ENCODE results near the gene KRT86.

KRT86 gene

DNA sequence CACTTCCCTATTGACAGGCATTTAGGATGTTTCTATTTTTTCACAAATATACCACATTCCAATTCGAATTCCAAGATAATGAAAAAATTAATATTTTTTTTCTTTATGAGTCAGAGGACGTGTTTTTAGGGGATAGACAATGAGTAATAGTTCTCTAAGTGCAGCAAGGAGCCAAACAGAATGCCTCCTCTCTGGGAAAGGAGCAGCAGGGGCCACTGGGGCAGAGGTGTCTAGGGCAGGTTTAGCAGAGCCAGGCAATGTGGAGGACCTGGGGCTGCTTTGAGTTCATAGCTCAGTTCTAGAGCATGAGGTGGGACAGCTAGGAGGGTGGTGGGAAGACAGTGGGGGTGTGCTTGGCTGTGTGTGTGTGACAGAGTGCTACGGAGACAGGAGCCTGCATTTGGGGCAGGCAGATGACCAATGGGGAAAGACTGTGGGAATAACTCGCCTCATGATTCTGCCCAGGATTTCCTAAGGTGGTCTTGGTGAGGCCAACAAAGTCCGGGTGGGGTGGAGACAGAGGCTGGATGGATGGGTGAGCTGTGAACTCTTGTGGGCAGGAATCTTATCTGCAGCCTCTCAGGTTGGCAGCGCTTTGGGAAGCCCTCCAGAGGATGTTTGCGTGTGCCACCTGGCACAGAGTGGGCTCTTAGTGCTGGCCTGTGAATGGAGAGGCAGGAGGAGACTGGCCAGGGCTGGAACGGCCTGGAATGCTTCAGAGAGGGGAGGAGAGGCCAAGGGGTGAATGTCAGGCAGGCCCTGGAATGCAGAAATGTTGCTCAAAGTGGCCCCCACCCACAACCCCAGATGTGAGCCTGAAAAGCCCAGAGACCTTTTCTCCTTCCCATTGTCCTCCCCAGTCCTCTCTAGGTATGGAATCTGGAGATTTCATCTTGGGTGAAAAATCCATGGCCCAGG is 43.8 kb upstream of the KRT86 start:
- DNase-seq (ENCODE audit: low read depth): peak; percentile 86
- TF ChIP-seq, protein P1, sequence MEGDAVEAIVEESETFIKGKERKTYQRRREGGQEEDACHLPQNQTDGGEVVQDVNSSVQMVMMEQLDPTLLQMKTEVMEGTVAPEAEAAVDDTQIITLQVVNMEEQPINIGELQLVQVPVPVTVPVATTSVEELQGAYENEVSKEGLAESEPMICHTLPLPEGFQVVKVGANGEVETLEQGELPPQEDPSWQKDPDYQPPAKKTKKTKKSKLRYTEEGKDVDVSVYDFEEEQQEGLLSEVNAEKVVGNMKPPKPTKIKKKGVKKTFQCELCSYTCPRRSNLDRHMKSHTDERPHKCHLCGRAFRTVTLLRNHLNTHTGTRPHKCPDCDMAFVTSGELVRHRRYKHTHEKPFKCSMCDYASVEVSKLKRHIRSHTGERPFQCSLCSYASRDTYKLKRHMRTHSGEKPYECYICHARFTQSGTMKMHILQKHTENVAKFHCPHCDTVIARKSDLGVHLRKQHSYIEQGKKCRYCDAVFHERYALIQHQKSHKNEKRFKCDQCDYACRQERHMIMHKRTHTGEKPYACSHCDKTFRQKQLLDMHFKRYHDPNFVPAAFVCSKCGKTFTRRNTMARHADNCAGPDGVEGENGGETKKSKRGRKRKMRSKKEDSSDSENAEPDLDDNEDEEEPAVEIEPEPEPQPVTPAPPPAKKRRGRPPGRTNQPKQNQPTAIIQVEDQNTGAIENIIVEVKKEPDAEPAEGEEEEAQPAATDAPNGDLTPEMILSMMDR (conservative IDR thresholded peaks at IDR 0.05; ENCODE audit: low read length): no peak
- H3K4me3 ChIP-seq (ENCODE audit: low read length): peak overlapping the region; percentile 24

DNA sequence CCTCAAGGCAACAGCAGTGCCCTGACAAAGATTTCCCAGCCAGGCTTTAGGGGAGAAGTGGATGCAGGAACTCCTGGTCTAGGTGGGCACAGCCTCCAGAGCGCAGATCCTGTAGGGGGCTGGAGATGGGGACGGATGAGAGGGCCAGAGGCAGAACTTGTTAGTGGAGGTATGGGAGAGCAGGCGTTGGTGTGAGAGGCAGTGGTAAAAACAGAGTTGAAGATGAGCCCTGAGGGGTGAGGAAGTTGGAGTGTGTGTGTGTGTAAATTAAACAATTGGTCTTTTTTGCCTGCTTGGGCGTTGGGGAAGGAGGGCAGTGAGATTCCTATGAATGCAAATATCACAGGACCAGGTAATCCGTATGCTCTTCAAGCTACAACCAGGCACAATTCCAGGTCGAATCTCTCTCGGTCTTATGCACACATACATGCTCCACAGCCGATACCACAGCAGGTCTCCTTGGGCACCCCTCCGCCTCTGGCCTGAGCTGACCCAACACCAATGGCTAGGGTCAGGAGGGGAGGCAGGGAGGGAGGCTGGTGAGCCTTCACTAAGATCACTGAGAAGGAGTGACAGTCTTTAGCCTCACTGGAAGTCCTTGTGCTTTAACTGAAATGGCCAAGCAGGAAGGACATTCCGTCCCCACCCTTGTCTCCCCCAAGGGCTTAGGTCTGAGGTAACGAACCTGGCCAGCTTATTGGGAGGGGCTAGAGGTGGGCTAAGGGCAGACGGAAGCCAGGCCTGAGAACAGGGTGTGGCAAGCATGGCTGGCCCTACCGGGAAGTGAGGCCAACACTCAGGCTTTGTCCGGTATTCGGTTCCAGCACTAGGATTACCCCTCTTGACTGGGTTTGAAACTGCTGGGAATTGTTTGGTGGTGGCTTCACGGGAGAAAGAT is 42.9 kb upstream of the KRT86 start:
- no peak overlapping the region for H3K4me3 ChIP-seq (ENCODE audit: low read length)
- TF ChIP-seq, protein P1 (conservative IDR thresholded peaks at IDR 0.05; ENCODE audit: low read length): no peak
- no peak for DNase-seq (ENCODE audit: low read depth)

DNA sequence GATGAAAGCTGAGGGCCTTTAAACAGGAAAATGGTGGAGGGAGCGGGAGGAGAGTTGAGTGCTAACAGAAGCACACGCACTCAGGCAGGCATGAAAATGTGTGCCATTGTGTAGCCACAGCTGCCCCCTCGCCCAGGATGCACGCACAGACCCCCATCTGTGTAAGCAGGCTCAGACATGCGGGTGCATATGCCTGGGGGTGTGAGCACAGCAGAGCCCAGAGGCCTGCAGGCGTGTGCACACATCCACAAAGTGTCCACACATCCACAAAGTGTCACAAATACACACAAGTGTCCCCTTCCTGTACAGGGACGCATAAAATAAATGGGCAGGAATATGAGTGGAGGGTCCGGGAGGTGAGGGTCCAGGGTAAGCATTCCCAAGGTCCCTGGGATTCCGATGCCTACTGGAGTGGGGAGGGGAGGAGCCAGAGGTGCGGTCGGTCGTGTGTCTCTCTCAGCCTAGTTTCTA is 42.2 kb upstream of the KRT86 start:
- TF ChIP-seq, protein P1 (conservative IDR thresholded peaks at IDR 0.05; ENCODE audit: low read length): no peak
- no peak for DNase-seq (ENCODE audit: low read depth)
- peak overlapping the region; percentile 46 for H3K4me3 ChIP-seq (ENCODE audit: low read length)

DNA sequence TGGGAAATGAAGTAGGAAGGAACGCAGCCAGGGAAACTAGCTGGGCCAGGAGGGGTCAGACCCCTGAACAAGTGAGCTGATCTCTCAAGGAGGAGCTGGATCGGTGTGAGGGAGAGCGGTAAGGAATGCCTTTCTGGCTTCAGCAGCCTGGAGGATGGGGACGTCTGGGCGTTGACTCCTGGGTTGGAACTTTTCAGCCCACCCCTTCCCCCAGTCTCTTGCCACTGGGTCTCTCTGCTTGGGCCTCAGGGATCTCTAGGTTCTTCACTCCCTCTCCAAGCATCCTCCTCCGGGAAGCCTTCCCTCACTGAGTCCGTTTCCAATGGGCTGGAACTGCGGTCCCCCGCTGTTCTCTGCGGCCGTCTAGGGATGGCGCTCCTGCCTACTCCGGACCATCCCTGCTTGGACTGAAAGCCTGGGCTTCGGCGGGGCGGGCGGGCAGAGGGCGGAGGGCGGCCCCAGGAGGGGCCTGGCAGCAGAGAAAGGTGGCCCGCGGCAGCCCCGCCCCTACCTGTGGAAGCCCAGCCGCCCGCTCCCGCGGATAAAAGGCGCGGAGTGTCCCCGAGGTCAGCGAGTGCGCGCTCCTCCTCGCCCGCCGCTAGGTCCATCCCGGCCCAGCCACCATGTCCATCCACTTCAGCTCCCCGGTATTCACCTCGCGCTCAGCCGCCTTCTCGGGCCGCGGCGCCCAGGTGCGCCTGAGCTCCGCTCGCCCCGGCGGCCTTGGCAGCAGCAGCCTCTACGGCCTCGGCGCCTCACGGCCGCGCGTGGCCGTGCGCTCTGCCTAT is 41.6 kb upstream of the KRT86 start, which contains the start of gene KRT7:
KRT7 (plus strand) TSS at position 570 of the 788 bp plus-strand sequence; CDS start at position 624, 54 bp downstream.
- TF ChIP-seq, protein P1 (conservative IDR thresholded peaks at IDR 0.05; ENCODE audit: low read length): 0 out of 2 replicates have a peak, but pooled peaks have one; percentile 7
- H3K4me3 ChIP-seq (ENCODE audit: low read length): peak within 1 kb of the TSS; percentile 46
- peak; percentile 42 for DNase-seq (ENCODE audit: low read depth)

- peak overlapping the region; percentile 42 for H3K4me3 ChIP-seq (ENCODE audit: low read length)
- DNase-seq (ENCODE audit: low read depth): no peak
- TF ChIP-seq, protein P1 (conservative IDR thresholded peaks at IDR 0.05; ENCODE audit: low read length): no peak
Measured at GRCh38 chr12:52233462-52234207, 40.8 kb upstream of the KRT86 start.

Data from AG10803 (cell line).